HepG2 (cell line): ENCODE results near the gene LYST. TPM values are rescaled to one million over a fixed set of nuclear protein-coding genes. Genes with fewer than 3 reads are reported as not detected.

Experiments
- ATAC-seq: fragments of 200-7000 bp; cut with Tn5 transposase; 3 replicates; pipeline ENCODE4 v1.9.1; 2020; ENCODE audit warnings: mild to moderate bottlenecking, moderate library complexity
- BruUV-seq: library from RNA; stranded (reverse); fragments of 400-500 nt; replicated peaks from 2 replicates; lab custom pipeline; 2021; lab: Mats Ljungman, UMichigan
- CTCF ChIA-PET: fragments of 300-600 bp; formaldehyde crosslinking; extraction: SDS; loops from one replicate; lab custom pipeline; 2021; ENCODE audit warnings: low total read pairs, inconsistent platforms, low intra/inter-chr PET ratio; lab: Yijun Ruan, JAX
- POLR2A ChIA-PET: fragments of 350-600 bp; sonication (Branson Sonifier 250); formaldehyde crosslinking; loops from one replicate; lab custom pipeline; 2020; ENCODE audit warnings: antibody characterized with exemption, inconsistent platforms; lab: Yijun Ruan, JAX
- DNase-seq: peaks from one replicate; pipeline ENCODE4 v3.0.0-alpha.2; 2015; ENCODE audit warnings: low spot score
- FAIRE-seq: peaks from 3 replicates; lab custom pipeline; 2011; peaks lifted over from hg19 to GRCh38; lab: Jason Lieb, UNC
- H2AFZ ChIP-seq: one replicate; pipeline ENCODE4 v1.6.1; 2011; ENCODE audit warnings: low read length, inconsistent platforms
- H3K27ac ChIP-seq: fragments of 300-600 bp; 3 replicates; pipeline ENCODE4 v1.8.0; 2011; ENCODE audit warnings: mixed run types, mild to moderate bottlenecking, mixed read lengths, low read length, inconsistent platforms; ENCODE audit not compliant: insufficient read depth; ENCODE audit errors: extremely low read length
- H3K27me3 ChIP-seq, 2 experiments: fragments of 200-600 bp in 1 of 2; 2 replicates in 1 of 2; 3 replicates in 1 of 2; pipeline versions ENCODE4 v1.6.0 to v1.8.0; 2011; ENCODE audit warnings: low read length in 2 of 2, mild to moderate bottlenecking in 2 of 2, moderate library complexity in 2 of 2, inconsistent platforms in 1 of 2; ENCODE audit not compliant: insufficient read depth in 2 of 2, control insufficient read depth in 1 of 2
- H3K36me3 ChIP-seq, 2 experiments: fragments of 200-600 bp in 1 of 2; replicated peaks in 1 of 2; 2 replicates in 1 of 2; 3 replicates in 1 of 2; pipeline versions ENCODE4 v1.5.1 to v1.8.0; 2011; ENCODE audit warnings: low read length in 2 of 2, inconsistent platforms in 1 of 2; ENCODE audit not compliant: insufficient read depth in 2 of 2, control insufficient read depth in 1 of 2
- H3K4me1 ChIP-seq: 2 replicates; pipeline ENCODE4 v1.5.1; 2012; ENCODE audit warnings: low read length, inconsistent platforms; ENCODE audit not compliant: insufficient read depth
- H3K4me2 ChIP-seq: 2 replicates; pipeline ENCODE4 v1.6.0; 2011; ENCODE audit warnings: low read depth, low read length, inconsistent platforms
- H3K4me3 ChIP-seq, 3 experiments: fragments of 200-600 bp in 1 of 3; sonication (generic), shearing (Covaris generic) in 1 of 3; replicated peaks in 1 of 3; 2 replicates each; pipeline ENCODE4 v1.5.1; 2011 to 2016; ENCODE audit warnings: low read length in 3 of 3, inconsistent platforms in 2 of 3, low read depth in 2 of 3, mild to moderate bottlenecking in 2 of 3, control low read depth in 1 of 3, mixed read lengths in 1 of 3; ENCODE audit not compliant: insufficient read depth in 1 of 3
- H3K79me2 ChIP-seq: one replicate; pipeline ENCODE4 v1.6.1; 2011; ENCODE audit warnings: low read length, inconsistent platforms; ENCODE audit not compliant: insufficient read depth
- H3K9ac ChIP-seq: 2 replicates; pipeline ENCODE4 v1.6.0; 2011; ENCODE audit warnings: mild to moderate bottlenecking, low read depth, low read length, inconsistent platforms; ENCODE audit not compliant: insufficient read depth
- H3K9me3 ChIP-seq: 2 replicates; pipeline ENCODE4 v1.5.1; 2012; ENCODE audit warnings: mild to moderate bottlenecking, low read length
- H4K20me1 ChIP-seq: 2 replicates; pipeline ENCODE4 v1.6.0; 2011; ENCODE audit warnings: inconsistent platforms, mild to moderate bottlenecking, low read length, moderate library complexity; ENCODE audit not compliant: insufficient read depth
- ARID5B ChIP-seq: IDR thresholded peaks from 2 replicates; pipeline ENCODE4 v1.4.0; 2020; ENCODE audit warnings: mild to moderate bottlenecking, missing genetic modification reagents
- CCDC6 ChIP-seq: sonication (generic); formaldehyde crosslinking; IDR thresholded peaks from 2 replicates; pipeline ENCODE4 v1.8.1; 2022; ENCODE audit warnings: mild to moderate bottlenecking, missing genetic modification reagents, moderate library complexity
- DNMT1 ChIP-seq: sonication (generic); formaldehyde crosslinking; IDR thresholded peaks from 2 replicates; pipeline ENCODE4 v1.5.1; 2020; ENCODE audit warnings: mild to moderate bottlenecking, missing genetic modification reagents
- HOXA3 ChIP-seq: sonication (generic); formaldehyde crosslinking; IDR thresholded peaks from 2 replicates; pipeline ENCODE4 v1.5.0; 2020; ENCODE audit warnings: missing genetic modification reagents
- NR2F1 ChIP-seq, 2 experiments: fragments of 450-650 bp in 1 of 2; formaldehyde crosslinking in 1 of 2; IDR thresholded peaks; 2 replicates each; pipeline versions ENCODE4 v1.5.0 to v1.6.1; 2016 to 2020; ENCODE audit warnings: mild to moderate bottlenecking in 1 of 2, missing compliant biosample characterization in 1 of 2, missing genetic modification reagents in 1 of 2, moderate library complexity in 1 of 2
- PHF20 ChIP-seq: sonication (generic); formaldehyde crosslinking; IDR thresholded peaks from 2 replicates; pipeline ENCODE4 v1.5.0; 2020; ENCODE audit warnings: mild to moderate bottlenecking, missing genetic modification reagents
- RBFOX2 ChIP-seq: fragments of 200-400 bp; formaldehyde crosslinking; IDR thresholded peaks from 2 replicates; pipeline ENCODE4 v1.6.1; 2017; ENCODE audit warnings: low read depth, mild to moderate bottlenecking, low read length
- SOX13 ChIP-seq, 3 experiments: fragments of 450-650 bp in 1 of 3; sonication (generic) in 1 of 3; formaldehyde crosslinking in 1 of 3; IDR thresholded peaks in 2 of 3; conservative IDR thresholded peaks in 1 of 3; 2 replicates each; pipeline versions ENCODE4 v1.5.0 to v1.6.1; 2016 to 2020; ENCODE audit warnings: antibody characterized with exemption in 1 of 3, mild to moderate bottlenecking in 1 of 3, missing compliant biosample characterization in 1 of 3, missing genetic modification reagents in 1 of 3, moderate library complexity in 1 of 3
- YEATS2 ChIP-seq: sonication (generic); formaldehyde crosslinking; IDR thresholded peaks from 2 replicates; pipeline ENCODE4 v1.4.0; 2020; ENCODE audit warnings: missing genetic modification reagents, borderline replicate concordance
- ZBTB7A ChIP-seq: sonication (generic); formaldehyde crosslinking; IDR thresholded peaks from 2 replicates; pipeline ENCODE4 v1.8.0; 2022; ENCODE audit warnings: mild to moderate bottlenecking, missing genetic modification reagents
- ZGPAT ChIP-seq: IDR thresholded peaks from 2 replicates; pipeline ENCODE4 v1.6.1; 2016; ENCODE audit warnings: mild to moderate bottlenecking
- ZNF354B ChIP-seq: sonication (generic); formaldehyde crosslinking; IDR thresholded peaks from 2 replicates; pipeline ENCODE4 v1.8.0; 2022; ENCODE audit warnings: mild to moderate bottlenecking, missing genetic modification reagents
- ZNF512 ChIP-seq: sonication (generic); formaldehyde crosslinking; IDR thresholded peaks from 2 replicates; pipeline ENCODE4 v1.4.0; 2020; ENCODE audit warnings: mild to moderate bottlenecking, missing genetic modification reagents
- ZNF777 ChIP-seq: sonication (generic); formaldehyde crosslinking; IDR thresholded peaks from 2 replicates; pipeline ENCODE4 v1.4.0; 2020; ENCODE audit warnings: missing genetic modification reagents
- WGBS: methylation state at CpG from one replicate; pipeline ENCODE4 v1.1.6; 2017; ENCODE audit warnings: low lambda C conversion rate; 5-methylcytosine and 5-hydroxymethylcytosine counted together
- in situ Hi-C: cut with HindIII; loops from 2 replicates; pipeline ENCODE4 v1.10.0; 2017; ENCODE audit warnings: low pct_unique_long_range_greater_than_20kb; ENCODE audit not compliant: extremely low pct_ligation_motif_present
- intact Hi-C: fragments of 100-400 bp; cut with micrococcal nuclease; formaldehyde crosslinking; loops from one replicate; pipeline ENCODE4 v1.10.0; 2022; ENCODE audit not compliant: unreplicated experiment
- polyA plus RNA-seq, 8 experiments: library from polyadenylated mRNA; depleted of rRNA in 3 of 8; stranded (reverse) in 7 of 8; unstranded in 1 of 8; fragments of >200 nt; fragmentation: Illumina TruSeq in 4 of 8; extraction: Trizol in 4 of 8; gene quantifications; 2 replicates each; pipeline versions ENCODE4 v1.2.1 to v1.2.3, GENCODE V29; 2011 to 2016; ENCODE audit warnings: low read depth in 4 of 8, missing spikeins in 1 of 8, mixed read lengths in 1 of 8; ENCODE audit not compliant: insufficient read depth in 1 of 8
- total RNA-seq, 5 experiments: library from RNA; depleted of rRNA; stranded (reverse); fragments of >200 nt; fragmentation: Illumina TruSeq; extraction: Trizol; gene quantifications; 2 replicates each; pipeline ENCODE4 v1.2.3, GENCODE V29; 2016; ENCODE audit warnings: low read depth in 1 of 5

LYST gene
- total and polyA plus RNA-seq, 2 of the 13 experiments (the other 11 are each of a cell fraction or from before 2014, with no cell fraction given): 0.91 to 2.5 TPM

- Histone ChIP-seq H3K79me2 (peaks cover 42% of the 10 kb centered on the region), H3K4me2 (peak within 1 kb of the TSS; percentile 97), H3K27me3 (no peaks in the 10 kb centered on the region), H3K4me1 (peaks cover 49% of the 10 kb centered on the region), H3K36me3 (peaks cover 2 to 3% of the 10 kb centered on the region in 2 experiments; a peak in 2 of 5 replicates), H3K9me3 (no peaks in the 10 kb centered on the region), H3K4me3 (peak within 1 kb of the TSS; percentile 72 to 88 (median 78)), H2AFZ (no peak within 1 kb of the TSS), H4K20me1 (peaks cover 16% of the 10 kb centered on the region; the same call in 1 of the 2 replicates), H3K9ac (peak within 1 kb of the TSS; percentile 96), H3K27ac (peak within 1 kb of the TSS; percentile 98)
- intact Hi-C loops: loop anchor here (2.0 to 5.0 kb wide), 3 partner anchors 35 to 142 kb away; no protein-coding TSS in a partner anchor
- 0% methylated on average over 14 of the region's 111 CpGs for WGBS
- no TSS peak for BruUV-seq
- DNase-seq (no peak), FAIRE-seq (no peak), ATAC-seq (peak; percentile 14)
- CTCF ChIA-PET: no interaction called here
- POLR2A ChIA-PET: interaction anchor here (0.7 to 3.1 kb wide), 8 partner anchors 8 to 241 kb away, joined by 3 to 13 read pairs (median 5); partner anchors contain the start of gene B3GALNT2
- in situ Hi-C loops: no loop called here
- TF ChIP-seq PHF20 (0 out of 2 replicates have a peak, but pooled peaks have one; percentile 18), ZGPAT (CRISPR knock-in tag) (0 out of 2 replicates have a peak, but pooled peaks have one; percentile 20), NR2F1 (CRISPR knock-in tag; IDR thresholded peaks at IDR 0.05) (no peak), ARID5B (CRISPR knock-in tag) (0 out of 2 replicates have a peak, but pooled peaks have one; percentile 2), ZNF512 (CRISPR knock-in tag) (no peak), YEATS2 (CRISPR knock-in tag) (0 out of 2 replicates have a peak, but pooled peaks have one; percentile 11), RBFOX2 (peak; percentile 64), ZNF777 (CRISPR knock-in tag) (0 out of 2 replicates have a peak, but pooled peaks have one; percentile 39), ZBTB7A (CRISPR knock-in tag) (peak; percentile 80), DNMT1 (peak; percentile 27; the same call in 1 of the 2 replicates), ZNF354B (CRISPR knock-in tag) (no peak), HOXA3 (peak; percentile 24; the same call in 1 of the 2 replicates), SOX13 (IDR thresholded peaks at IDR 0.05) (no peak), SOX13 (CRISPR knock-in tag; conservative IDR thresholded peaks at IDR 0.05 in 1 of 2, IDR thresholded peaks at IDR 0.05 in 1 of 2) (0 out of 4 replicates have a peak, but pooled peaks of 1 of the 2 experiments have one; percentile 16), CCDC6 (0 out of 2 replicates have a peak, but pooled peaks have one; percentile 39)
These were observed 217.1 kb downstream of the LYST start, which contains the start of gene GNG4 for GRCh38 chr1:235649368-235650163. TSS of gene GNG4 (minus strand) at chr1:235649784. CDS start at chr1:235583838, 65,946 bp downstream.
